ENCODE data around the gene DDX54.
"Not testable (repeated sequence)": the region's sequence is repeated elsewhere in the genome, so short reads cannot be mapped to it uniquely, and the experiment has no call there.

Gene DDX54

GRCh38 chr12:113226696-113227568 is 41.7 kb upstream of the DDX54 start:
- DNase-seq (ENCODE audit: low spot score in 2 of 2): no peak
- Histone ChIP-seq H3K36me3 (replicated peaks) (peaks cover 51% of the 10 kb centered on the region), H3K4me1 (peaks cover 12% of the 10 kb centered on the region), H3K4me3 (no peak overlapping the region), H3K27me3 (ENCODE audit: low read depth) (no peaks in the 10 kb centered on the region), H3K9me3 (no peaks in the 10 kb centered on the region)
- in situ Hi-C loops (cut with MboI; ENCODE audit: low sequenced_read_pairs): no loop called here

GRCh38 chr12:113224955-113225354 is 39.7 kb upstream of the DDX54 start:
- peaks cover 16% of the 10 kb centered on the region for H3K4me1 ChIP-seq
- no peaks in the 10 kb centered on the region for H3K27me3 ChIP-seq (ENCODE audit: low read depth)
- H3K4me3 ChIP-seq: no peak overlapping the region
- no peak for DNase-seq (ENCODE audit: low spot score in 2 of 2)
- peaks cover 31% of the 10 kb centered on the region for H3K36me3 ChIP-seq (replicated peaks)
- in situ Hi-C loops (cut with MboI; ENCODE audit: low sequenced_read_pairs): no loop called here
- no peaks in the 10 kb centered on the region for H3K9me3 ChIP-seq

DNA sequence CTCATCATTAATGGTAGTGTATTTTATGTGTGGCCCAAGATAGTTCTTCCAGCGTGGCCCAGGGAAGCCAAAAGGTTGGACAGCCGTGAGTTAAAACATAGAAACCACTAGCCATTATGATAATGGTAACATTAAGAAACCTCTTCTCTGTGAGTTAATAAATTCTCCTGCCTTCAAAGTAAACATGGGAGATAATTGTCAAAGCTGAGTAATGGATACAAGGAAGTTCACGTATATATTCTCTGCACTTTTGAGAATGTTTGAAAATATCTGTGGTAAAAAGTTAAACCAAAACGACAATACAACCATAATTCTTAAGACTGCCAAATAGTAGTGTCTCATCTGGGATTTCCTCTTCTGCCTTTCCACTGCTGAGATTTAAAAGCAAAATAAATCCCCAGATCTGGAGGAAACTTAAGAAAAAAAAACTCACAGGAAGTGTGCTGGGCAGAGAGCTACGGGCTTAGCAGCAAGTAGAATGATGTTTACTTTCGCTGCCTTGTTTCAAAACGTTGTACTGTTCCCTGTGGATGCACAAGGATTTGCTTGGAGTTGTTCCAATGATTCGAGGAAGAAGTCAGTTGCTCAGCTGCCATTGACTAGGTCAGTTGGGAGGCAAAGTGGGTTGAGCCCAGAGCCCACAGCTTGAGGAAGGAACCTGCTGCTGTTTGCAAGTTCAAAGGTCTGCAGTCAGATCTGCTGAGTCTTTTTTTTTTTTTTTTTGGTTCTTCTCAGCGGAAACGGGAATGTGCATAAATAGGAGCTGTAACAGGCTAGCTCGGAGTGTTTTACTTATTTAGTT is 37.7 kb upstream of the DDX54 start:
- H3K4me3 ChIP-seq: peak overlapping the region; percentile 69

GRCh38 chr12:113221997-113222729 is 36.9 kb upstream of the DDX54 start:
- H3K4me3 ChIP-seq: peak overlapping the region; percentile 69
- DNase-seq (ENCODE audit: low spot score in 2 of 2): no peak
- H3K9me3 ChIP-seq: no peaks in the 10 kb centered on the region
- in situ Hi-C loops (cut with MboI; ENCODE audit: low sequenced_read_pairs): no loop called here
- H3K36me3 ChIP-seq (replicated peaks): peaks cover 5% of the 10 kb centered on the region
- H3K4me1 ChIP-seq: peaks cover 18% of the 10 kb centered on the region
- H3K27me3 ChIP-seq (ENCODE audit: low read depth): no peaks in the 10 kb centered on the region

More for the DNA sequence above, 37.7 kb upstream of the DDX54 start:
- in situ Hi-C loops (cut with MboI; ENCODE audit: low sequenced_read_pairs): no loop called here
- H3K9me3 ChIP-seq: no peaks in the 10 kb centered on the region
- H3K4me1 ChIP-seq: peaks cover 16% of the 10 kb centered on the region
- DNase-seq (ENCODE audit: low spot score in 2 of 2): peak; percentile 37 to 39
- no peaks in the 10 kb centered on the region for H3K27me3 ChIP-seq (ENCODE audit: low read depth)
- H3K36me3 ChIP-seq (replicated peaks): peaks cover 11% of the 10 kb centered on the region

DNA sequence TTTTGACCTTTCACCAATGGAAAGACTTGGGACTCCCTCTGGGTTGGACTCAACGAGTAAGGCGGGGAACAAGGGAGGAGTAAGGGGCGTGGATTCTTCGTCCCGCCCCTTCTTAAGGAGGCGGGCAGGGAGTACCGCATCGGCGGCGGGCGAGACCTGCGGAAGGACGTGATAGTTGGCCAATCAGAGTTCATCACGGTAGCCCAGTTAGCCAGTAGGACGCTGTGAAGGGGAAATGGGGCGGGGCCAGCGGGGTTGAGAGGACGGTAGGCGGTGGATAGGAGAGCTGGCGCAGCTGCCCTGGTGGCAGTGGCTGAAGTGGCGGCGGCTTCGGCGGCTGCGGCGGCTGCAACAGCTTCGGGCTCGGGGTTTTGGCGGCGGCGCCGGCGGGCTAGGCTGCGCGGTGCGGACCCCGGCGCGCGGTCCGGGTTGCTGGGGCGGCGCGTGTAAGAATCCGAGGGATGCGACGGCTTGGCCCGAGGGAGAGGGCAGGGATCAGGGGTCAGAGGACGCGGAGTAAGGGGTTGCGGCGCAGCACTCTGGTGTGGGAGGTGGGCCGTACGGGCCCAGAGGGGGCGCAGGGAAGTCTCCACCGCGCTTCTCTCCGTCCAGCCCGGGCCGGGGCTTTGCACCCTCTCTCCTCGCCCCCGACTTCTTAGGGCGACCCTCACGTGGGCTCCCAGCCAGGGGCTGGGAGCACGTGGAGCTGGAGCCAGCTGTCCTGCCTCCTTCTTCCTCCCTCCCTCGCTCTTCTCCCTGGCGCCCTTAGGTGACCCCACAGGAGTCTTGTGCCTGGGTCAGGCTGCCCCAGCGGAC is 36.1 kb upstream of the DDX54 start, which contains the start of gene TPCN1:
Gene TPCN1, plus strand, starts transcription at position 284 of the 816 bp plus-strand sequence. CDS start 5,389 bp downstream, outside the sequence.
- Histone ChIP-seq H3K4me1 (peaks cover 19% of the 10 kb centered on the region), H3K27me3 (ENCODE audit: low read depth) (no peaks in the 10 kb centered on the region), H3K4me3 (peak within 1 kb of the TSS; percentile 69), H3K9me3 (no peaks in the 10 kb centered on the region), H3K36me3 (replicated peaks) (peaks cover 1% of the 10 kb centered on the region)
- in situ Hi-C loops (cut with MboI; ENCODE audit: low sequenced_read_pairs): no loop called here
- DNase-seq (ENCODE audit: low spot score in 2 of 2): peak; percentile 100

DNA sequence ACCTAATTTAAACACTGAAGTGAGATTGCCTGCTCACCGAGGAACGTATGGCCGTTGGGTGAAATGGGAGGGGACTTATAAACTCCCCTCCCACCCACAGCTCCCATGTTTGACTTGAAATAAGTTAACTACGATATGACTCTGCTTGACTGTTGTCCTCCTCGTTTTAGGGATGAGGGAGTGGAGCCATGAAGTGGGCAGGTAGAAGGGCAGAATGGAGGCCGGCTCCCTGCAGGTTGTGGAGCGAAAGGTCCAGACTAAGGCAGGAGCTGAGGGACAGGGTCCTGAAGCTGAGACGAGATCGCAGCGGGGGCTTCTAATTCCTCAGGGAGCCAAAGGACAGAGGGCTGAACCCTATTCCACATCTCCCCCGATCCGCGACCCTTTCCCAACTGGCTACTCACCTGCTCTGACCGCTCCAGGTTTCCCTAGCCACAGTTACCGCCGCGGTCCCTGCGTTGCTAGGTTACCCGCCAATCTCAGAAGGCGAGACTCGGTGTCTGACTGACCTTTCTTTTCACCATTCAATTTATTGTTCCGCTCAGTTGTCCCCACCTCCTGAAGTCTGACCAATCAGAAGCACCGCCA is 35.4 kb upstream of the DDX54 start:
- H3K9me3 ChIP-seq: no peaks in the 10 kb centered on the region
- in situ Hi-C loops (cut with MboI; ENCODE audit: low sequenced_read_pairs): no loop called here
- H3K4me1 ChIP-seq: peaks cover 23% of the 10 kb centered on the region
- no peaks in the 10 kb centered on the region for H3K27me3 ChIP-seq (ENCODE audit: low read depth)
- no peaks in the 10 kb centered on the region for H3K36me3 ChIP-seq (replicated peaks)
- H3K4me3 ChIP-seq: peak overlapping the region; percentile 35
- DNase-seq (ENCODE audit: low spot score in 2 of 2): peak in 1 of 2 experiments; percentile 20

DNA sequence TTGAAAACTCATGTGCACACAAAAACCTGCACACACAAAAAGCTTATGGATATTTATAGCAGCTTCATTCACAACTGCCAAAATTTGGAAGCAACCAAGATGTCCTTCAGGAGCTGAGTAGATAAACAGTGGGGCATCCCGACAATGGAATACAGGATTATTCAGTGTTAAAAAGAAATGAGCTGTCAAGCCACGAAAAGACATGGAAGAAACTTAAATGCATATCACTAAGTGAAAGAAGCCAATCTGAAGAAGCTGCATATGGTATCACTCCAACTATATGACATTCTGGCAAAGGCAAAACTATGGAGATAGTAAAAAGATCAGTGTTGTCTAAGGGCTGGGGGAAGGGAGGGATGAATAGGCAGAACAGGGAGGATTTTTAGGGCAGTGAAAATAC is 30.7 kb upstream of the DDX54 start:
- DNase-seq (ENCODE audit: low spot score in 2 of 2): no peak
- in situ Hi-C loops (cut with MboI; ENCODE audit: low sequenced_read_pairs): no loop called here
- no peak overlapping the region for H3K4me3 ChIP-seq
- H3K9me3 ChIP-seq: no peaks in the 10 kb centered on the region
- H3K36me3 ChIP-seq (replicated peaks): no peaks in the 10 kb centered on the region
- peaks cover 20% of the 10 kb centered on the region for H3K4me1 ChIP-seq
- no peaks in the 10 kb centered on the region for H3K27me3 ChIP-seq (ENCODE audit: low read depth)

GRCh38 chr12:113214895-113215400 is 29.7 kb upstream of the DDX54 start:
- Histone ChIP-seq H3K9me3 (no peaks in the 10 kb centered on the region), H3K4me3 (no peak overlapping the region), H3K27me3 (ENCODE audit: low read depth) (no peaks in the 10 kb centered on the region), H3K4me1 (peaks cover 16% of the 10 kb centered on the region), H3K36me3 (replicated peaks) (no peaks in the 10 kb centered on the region)
- in situ Hi-C loops (cut with MboI; ENCODE audit: low sequenced_read_pairs): no loop called here
- DNase-seq (ENCODE audit: low spot score in 2 of 2): peak in 1 of 2 experiments; percentile 35

GRCh38 chr12:113211160-113211559 is 25.9 kb upstream of the DDX54 start:
- H3K4me1 ChIP-seq: peaks cover 12% of the 10 kb centered on the region
- H3K9me3 ChIP-seq: no peaks in the 10 kb centered on the region
- H3K4me3 ChIP-seq: no peak overlapping the region
- no peaks in the 10 kb centered on the region for H3K27me3 ChIP-seq (ENCODE audit: low read depth)
- no peak for DNase-seq (ENCODE audit: low spot score in 2 of 2)
- in situ Hi-C loops (cut with MboI; ENCODE audit: low sequenced_read_pairs): no loop called here
- H3K36me3 ChIP-seq (replicated peaks): no peaks in the 10 kb centered on the region

DNA sequence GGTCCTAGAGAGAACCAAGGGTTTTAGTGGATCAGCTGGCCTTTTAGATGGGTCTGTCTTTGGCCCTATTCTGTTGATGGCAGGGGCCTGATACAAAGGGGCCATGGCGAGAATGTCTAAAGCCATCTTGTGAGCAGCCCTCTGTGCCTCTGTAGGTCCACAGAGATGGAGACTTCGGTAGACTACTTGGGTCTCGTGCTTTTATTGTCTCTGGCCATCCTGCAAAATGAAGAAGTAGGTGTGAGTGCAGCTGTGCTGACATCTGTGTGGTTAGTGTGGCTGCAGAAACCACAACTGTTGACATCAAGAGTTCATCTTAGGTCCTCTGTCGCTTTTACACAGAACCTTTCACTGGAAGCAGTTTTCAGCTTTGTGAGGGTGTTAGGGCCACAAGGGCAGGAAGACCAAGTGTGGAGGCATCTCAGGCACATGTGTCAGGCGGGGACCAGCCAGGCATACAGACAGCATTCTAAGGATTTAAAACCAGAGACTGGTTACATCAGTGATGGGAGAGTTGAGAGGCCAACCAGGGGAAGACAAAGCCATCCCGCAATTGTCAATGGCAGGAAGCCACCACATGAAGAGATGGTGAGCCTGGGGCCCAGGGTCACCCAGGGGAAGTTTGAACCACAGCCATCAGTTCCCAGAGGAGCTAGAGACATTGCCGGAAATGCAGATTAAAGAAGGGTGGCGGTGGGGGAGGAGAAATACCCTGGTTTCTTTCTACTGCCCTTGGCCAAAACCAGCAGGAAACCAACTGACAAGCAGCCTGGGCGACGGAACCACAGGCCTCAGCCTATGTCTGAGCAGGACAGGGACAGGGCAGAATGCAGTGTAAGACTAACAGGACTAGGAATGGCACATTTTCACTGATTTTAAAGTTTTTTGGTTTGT is 23.0 kb upstream of the DDX54 start:
- Histone ChIP-seq H3K27me3 (ENCODE audit: low read depth) (no peaks in the 10 kb centered on the region), H3K4me1 (no peaks in the 10 kb centered on the region), H3K4me3 (no peak overlapping the region), H3K36me3 (replicated peaks) (no peaks in the 10 kb centered on the region), H3K9me3 (no peaks in the 10 kb centered on the region)
- no peak for DNase-seq (ENCODE audit: low spot score in 2 of 2)
- in situ Hi-C loops (cut with MboI; ENCODE audit: low sequenced_read_pairs): no loop called here

GRCh38 chr12:113207613-113208040 is 22.3 kb upstream of the DDX54 start:
- Histone ChIP-seq H3K4me1 (no peaks in the 10 kb centered on the region), H3K36me3 (replicated peaks) (no peaks in the 10 kb centered on the region), H3K27me3 (ENCODE audit: low read depth) (no peaks in the 10 kb centered on the region), H3K4me3 (no peak overlapping the region), H3K9me3 (no peaks in the 10 kb centered on the region)
- DNase-seq (ENCODE audit: low spot score in 2 of 2): no peak
- in situ Hi-C loops (cut with MboI; ENCODE audit: low sequenced_read_pairs): no loop called here

GRCh38 chr12:113206802-113207201 is 21.5 kb upstream of the DDX54 start:
- H3K36me3 ChIP-seq (replicated peaks); H3K4me1 ChIP-seq; DNase-seq (ENCODE audit: low spot score in 2 of 2); H3K4me3 ChIP-seq; in situ Hi-C loops (cut with MboI; ENCODE audit: low sequenced_read_pairs); H3K9me3 ChIP-seq; H3K27me3 ChIP-seq (ENCODE audit: low read depth): not testable (repeated sequence)
